ENCODE data around the gene NENF.

Gene NENF

GRCh38 chr1:212401042-212401441 lies 31.7 kb upstream of the NENF start:
- no peak for DNase-seq
- H3K4me1 Mint-ChIP-seq = no peaks in the 10 kb centered on the region
- no peak overlapping the region for H3K4me3 Mint-ChIP-seq
- H3K9me3 Mint-ChIP-seq = peaks cover 28% of the 10 kb centered on the region
- H3K27ac Mint-ChIP-seq = no peak overlapping the region
- TF ChIP-seq CTCF (IDR thresholded peaks at IDR 0.05) = no peak
- no peaks in the 10 kb centered on the region for H3K27me3 Mint-ChIP-seq (ENCODE audit: low read depth, poor library complexity)
- H3K36me3 Mint-ChIP-seq (ENCODE audit: low read depth) = peaks cover 90% of the 10 kb centered on the region

- no peaks in the 10 kb centered on the region for H3K27me3 Mint-ChIP-seq (ENCODE audit: low read depth, poor library complexity)
- peaks cover 90% of the 10 kb centered on the region for H3K36me3 Mint-ChIP-seq (ENCODE audit: low read depth)
- no peak overlapping the region for H3K27ac Mint-ChIP-seq
- no peak for DNase-seq
- H3K4me1 Mint-ChIP-seq = no peaks in the 10 kb centered on the region
- H3K9me3 Mint-ChIP-seq = peaks cover 21% of the 10 kb centered on the region
- no peak for TF ChIP-seq CTCF (IDR thresholded peaks at IDR 0.05)
- H3K4me3 Mint-ChIP-seq = no peak overlapping the region
Measured at GRCh38 chr1:212401838-212402582, 30.7 kb upstream of the NENF start.

- TF ChIP-seq CTCF (IDR thresholded peaks at IDR 0.05) = no peak
- no peaks in the 10 kb centered on the region for H3K4me1 Mint-ChIP-seq
- H3K9me3 Mint-ChIP-seq = peaks cover 18% of the 10 kb centered on the region
- H3K36me3 Mint-ChIP-seq (ENCODE audit: low read depth) = peaks cover 90% of the 10 kb centered on the region
- no peaks in the 10 kb centered on the region for H3K27me3 Mint-ChIP-seq (ENCODE audit: low read depth, poor library complexity)
- H3K4me3 Mint-ChIP-seq = no peak overlapping the region
- no peak for DNase-seq
- no peak overlapping the region for H3K27ac Mint-ChIP-seq
Measured at GRCh38 chr1:212402666-212403321, 29.9 kb upstream of the NENF start.

GRCh38 chr1:212410231-212410820 lies 22.4 kb upstream of the NENF start:
- DNase-seq = no peak
- H3K27me3 Mint-ChIP-seq (ENCODE audit: low read depth, poor library complexity) = peaks cover 11% of the 10 kb centered on the region
- peaks cover 21% of the 10 kb centered on the region for H3K4me1 Mint-ChIP-seq
- H3K4me3 Mint-ChIP-seq = no peak overlapping the region
- no peak for TF ChIP-seq CTCF (IDR thresholded peaks at IDR 0.05)
- peaks cover 68% of the 10 kb centered on the region for H3K36me3 Mint-ChIP-seq (ENCODE audit: low read depth)
- H3K27ac Mint-ChIP-seq = no peak overlapping the region
- H3K9me3 Mint-ChIP-seq = peaks cover 8% of the 10 kb centered on the region

GRCh38 chr1:212412374-212412773 lies 20.3 kb upstream of the NENF start:
- Mint-ChIP-seq H3K4me3 (peak overlapping the region; percentile 90), H3K4me1 (peaks cover 38% of the 10 kb centered on the region), H3K27me3 (ENCODE audit: low read depth, poor library complexity) (peaks cover 15% of the 10 kb centered on the region), H3K36me3 (ENCODE audit: low read depth) (peaks cover 47% of the 10 kb centered on the region), H3K27ac (no peak overlapping the region), H3K9me3 (peaks cover 2% of the 10 kb centered on the region)
- DNase-seq = no peak
- TF ChIP-seq CTCF (IDR thresholded peaks at IDR 0.05) = no peak
